ENCODE measurements around the gene OR52A1.

Gene OR52A1

GRCh38 chr11:5115339-5115738 is 39.2 kb downstream of the OR52A1 start:
- no peak for TF ChIP-seq CTCF (IDR thresholded peaks at IDR 0.05; ENCODE audit: insufficient read depth, low read depth, low read length, missing control alignments)
- DNase-seq (ENCODE audit: low read depth) = no peak
- no peak overlapping the region for H3K4me3 ChIP-seq (ENCODE audit: low read length)

DNA sequence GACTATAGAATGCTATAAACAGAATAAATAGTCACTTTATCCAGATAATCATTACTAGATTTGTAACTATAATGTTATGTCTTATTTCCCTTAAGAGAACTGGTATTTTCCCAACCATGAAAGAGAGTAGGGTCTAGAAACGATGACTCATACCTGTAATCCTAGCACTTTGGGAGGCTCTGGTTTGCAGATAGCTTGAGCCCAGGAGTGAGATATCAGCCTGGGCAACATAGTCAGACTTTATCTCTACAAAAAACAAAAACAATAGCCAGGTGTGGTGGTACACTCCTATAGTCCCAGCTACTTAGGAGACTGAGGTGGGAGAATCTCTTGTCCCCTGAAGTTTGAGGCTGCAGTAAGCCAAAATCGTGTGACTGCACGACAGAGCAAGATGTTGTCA is 47.3 kb downstream of the OR52A1 start:
- no peak for TF ChIP-seq CTCF (IDR thresholded peaks at IDR 0.05; ENCODE audit: insufficient read depth, low read depth, low read length, missing control alignments)
- no peak for DNase-seq (ENCODE audit: low read depth)
- no peak overlapping the region for H3K4me3 ChIP-seq (ENCODE audit: low read length)

DNA sequence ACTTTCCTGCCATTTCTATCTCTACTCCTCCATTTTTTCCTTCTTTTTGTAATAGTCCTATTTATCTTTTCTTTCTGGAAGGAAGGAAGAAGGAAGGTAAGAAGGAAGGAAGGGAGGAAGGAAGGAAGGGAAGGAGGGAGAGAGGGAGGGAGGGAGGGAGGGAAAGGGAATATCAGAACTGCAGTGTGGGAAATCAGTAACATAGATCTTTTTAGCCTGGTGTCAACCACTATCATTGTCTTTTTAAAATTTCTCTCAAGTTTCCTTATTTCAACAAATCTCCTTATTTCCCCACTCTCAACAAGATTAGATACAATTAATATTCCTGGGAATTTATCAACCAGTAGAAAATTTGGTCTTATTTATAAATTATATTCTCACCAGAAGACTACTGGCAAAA is 51.5 kb downstream of the OR52A1 start:
- no peak overlapping the region for H3K4me3 ChIP-seq (ENCODE audit: low read length)
- TF ChIP-seq CTCF (IDR thresholded peaks at IDR 0.05; ENCODE audit: insufficient read depth, low read depth, low read length, missing control alignments) = no peak
- DNase-seq (ENCODE audit: low read depth) = no peak

DNA sequence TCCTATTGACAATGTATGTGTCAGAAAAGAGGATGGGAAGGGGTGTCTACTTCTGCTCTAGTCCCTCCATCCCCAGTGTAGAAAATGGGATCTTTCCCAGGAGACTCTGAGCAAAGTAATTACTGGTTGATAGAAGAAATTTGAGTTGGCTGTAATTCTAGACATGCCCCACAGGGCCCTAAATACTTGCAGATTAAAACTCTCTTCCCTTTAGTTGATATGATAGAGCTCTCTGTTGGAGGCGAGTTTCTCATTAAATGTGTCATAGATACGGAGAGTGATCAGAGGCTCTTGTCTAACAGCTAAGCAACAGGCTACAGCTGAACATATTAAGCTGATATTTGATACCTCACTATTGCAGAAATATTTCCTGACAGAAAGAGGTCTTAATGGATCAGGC is 52.3 kb downstream of the OR52A1 start:
- no peak for DNase-seq (ENCODE audit: low read depth)
- no peak overlapping the region for H3K4me3 ChIP-seq (ENCODE audit: low read length)
- no peak for TF ChIP-seq CTCF (IDR thresholded peaks at IDR 0.05; ENCODE audit: insufficient read depth, low read depth, low read length, missing control alignments)

GRCh38 chr11:5096011-5096410 is 58.5 kb downstream of the OR52A1 start:
- no peak overlapping the region for H3K4me3 ChIP-seq (ENCODE audit: low read length)
- no peak for TF ChIP-seq CTCF (IDR thresholded peaks at IDR 0.05; ENCODE audit: insufficient read depth, low read depth, low read length, missing control alignments)
- no peak for DNase-seq (ENCODE audit: low read depth)
